ENCODE results near the gene ZNF391.
"Not testable (repeated sequence)": the region's sequence is repeated elsewhere in the genome, so short reads cannot be mapped to it uniquely, and the experiment has no call there.

ZNF391 gene

DNA sequence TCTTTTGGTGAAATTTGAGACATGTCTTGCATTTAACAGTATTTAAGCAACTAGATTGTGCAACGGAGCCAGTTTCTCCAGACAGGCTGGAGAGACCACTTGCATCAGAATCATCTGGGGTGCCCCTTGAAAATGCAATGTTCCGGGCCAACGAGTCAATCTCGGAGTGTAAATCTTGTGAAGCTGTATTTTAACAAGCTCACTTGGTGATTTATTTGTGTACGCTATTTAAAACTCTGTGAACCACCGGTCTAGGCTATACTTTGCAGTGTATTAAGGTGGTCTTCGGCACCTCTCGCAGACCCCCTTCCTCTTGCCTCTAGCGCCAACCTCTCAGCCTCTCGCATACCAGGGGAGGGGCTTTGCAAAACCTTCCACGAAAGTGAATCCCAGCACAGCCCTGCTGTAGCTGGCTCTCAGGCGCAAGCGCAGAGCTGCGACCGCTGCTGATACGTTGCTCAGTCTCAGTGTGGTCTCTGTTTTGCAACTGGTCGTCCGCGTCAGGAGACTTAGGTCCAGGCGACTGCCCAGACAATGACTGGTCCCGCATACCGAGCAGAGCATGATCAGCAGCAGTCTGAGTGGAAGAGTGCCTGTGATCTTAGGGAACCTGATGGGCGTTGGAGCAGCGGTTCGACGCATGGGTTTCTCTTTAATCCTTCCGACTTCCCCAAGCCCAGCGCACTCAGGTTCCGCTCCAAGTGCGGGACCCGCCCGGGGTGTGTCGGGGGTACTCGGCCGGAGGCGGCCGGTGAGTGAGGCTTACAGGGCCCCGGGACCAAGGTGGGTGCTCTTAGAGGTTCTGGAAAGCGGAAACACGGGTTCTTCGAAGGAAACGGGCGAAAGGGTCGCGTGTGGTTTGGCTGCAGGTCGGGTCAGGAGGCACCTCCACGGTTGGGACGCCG, at the start of gene ZNF391:
Gene ZNF391, plus strand, starts transcription at position 467 of the 905 bp plus-strand sequence. CDS start 11,612 bp downstream, outside the sequence.
- peak; percentile 43 to 58 for DNase-seq (ENCODE audit: low read depth in 2 of 2)

DNA sequence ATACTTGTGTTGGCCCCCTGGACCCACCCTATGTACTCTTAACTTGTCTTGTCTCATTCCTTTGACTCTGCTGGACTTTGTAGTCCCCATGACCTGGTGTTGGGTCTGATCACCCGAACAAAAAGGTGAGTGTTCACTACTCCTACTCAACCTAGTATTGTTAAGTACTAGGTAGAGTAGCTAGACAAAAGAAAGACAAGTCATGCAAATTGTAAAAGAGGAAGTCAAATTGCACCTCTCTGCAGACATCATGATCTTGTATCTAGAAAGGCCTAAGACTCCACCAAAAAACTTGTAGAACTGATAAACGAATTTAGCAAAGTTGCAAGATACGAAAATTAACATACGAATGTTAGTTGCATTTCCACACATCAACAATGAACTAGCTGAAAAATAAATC, 35.7 kb upstream of the ZNF391 start:
- no peak for DNase-seq (ENCODE audit: low read depth in 2 of 2)

- DNase-seq (ENCODE audit: low read depth in 2 of 2): no peak
These were observed 29.8 kb upstream of the ZNF391 start for GRCh38 chr6:27358786-27359185.

DNA sequence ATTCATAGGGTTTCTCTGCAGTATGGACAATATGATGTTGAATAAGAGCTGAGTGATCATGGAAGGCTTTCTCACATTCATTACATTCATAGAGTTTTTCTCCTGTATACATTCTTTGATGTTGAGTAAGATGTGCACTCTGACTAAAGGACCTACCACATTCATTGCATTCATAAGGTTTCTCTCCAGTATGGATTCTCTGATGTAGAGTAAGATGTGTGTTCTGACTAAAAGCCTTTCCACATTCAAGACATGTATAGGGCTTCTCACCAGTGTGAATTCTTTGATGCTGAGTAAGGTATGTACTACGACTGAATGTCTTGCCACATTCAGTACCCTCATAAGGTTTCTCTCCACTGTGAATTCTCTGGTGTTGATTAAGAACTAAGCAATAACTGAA, 29.3 kb upstream of the ZNF391 start:
- no peak for DNase-seq (ENCODE audit: low read depth in 2 of 2)

DNA sequence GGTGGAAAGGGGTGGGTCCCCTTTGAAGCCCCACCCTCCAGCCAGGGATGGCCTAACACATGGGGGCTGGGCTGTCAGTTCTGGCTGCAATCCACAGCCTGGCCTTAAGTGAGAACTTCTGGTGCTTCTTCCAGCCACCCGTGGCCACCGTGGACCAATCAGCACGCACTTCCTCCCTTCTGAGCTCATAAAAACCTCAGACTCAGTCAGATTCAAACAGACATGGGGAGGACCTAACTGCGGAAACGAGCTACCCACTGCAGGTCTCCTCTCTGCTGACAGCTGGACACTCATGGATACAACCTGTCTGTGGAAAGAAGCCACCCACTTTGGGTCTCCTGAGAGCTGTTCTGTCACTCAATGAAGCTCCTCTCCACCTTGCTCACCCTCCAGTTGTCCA, 20.4 kb upstream of the ZNF391 start:
- DNase-seq (ENCODE audit: low read depth in 2 of 2): no peak

DNA sequence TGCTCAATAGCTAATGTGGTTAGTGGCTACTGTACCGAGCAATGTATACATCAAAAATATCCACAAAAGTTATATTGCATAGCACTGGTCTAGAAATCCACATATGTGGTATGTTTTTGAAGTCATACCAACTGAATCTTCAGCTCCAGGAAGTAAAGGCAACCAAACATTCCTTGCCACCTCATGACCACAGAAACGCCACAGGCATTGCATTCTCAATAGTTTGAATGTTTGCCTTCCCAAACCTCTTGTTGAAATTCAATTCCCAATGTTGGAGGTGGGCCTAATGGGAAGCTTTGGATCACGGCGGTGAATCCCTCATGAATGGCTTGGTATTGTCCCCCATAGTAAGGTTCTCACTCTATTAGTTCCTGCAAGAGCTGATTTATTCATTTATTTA, 18.2 kb upstream of the ZNF391 start:
- no peak for DNase-seq (ENCODE audit: low read depth in 2 of 2)

DNA sequence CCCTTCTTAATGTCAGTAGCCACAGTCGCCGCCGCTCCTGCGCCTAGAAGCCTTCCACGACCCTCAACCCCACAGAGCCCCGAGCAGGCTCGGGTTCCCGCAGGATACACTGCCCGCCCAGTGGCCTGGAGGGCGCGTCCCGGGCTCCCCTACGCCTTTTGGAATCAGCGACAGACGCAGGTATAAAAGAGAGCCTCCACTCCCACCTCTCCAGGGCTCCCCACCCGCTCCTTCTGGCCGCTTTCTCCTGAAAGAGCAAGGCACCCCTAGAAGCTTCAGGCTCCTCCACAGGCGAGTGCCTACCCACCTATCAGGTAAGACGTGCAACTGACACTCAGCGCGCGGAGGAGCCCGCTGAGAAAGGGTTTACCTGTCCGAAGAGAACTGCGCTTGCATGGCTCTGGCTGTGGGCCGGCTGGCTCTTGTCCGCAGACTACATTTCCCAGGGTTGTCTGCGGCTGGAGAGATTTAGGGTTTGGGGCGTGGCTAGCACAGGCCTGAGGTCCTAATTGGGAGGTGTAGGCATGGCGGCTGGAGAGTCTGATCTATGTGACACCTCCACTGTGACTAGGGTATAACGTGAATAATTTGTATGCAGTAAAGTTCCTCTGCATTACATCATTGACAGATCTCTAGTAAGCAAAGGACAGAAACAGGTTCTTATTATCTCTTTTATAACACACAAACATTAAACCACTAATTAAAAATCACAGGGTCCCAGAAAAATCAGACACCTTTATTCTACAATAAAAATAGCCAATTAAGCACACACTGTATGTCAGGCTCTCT, 13.5 kb upstream of the ZNF391 start:
- DNase-seq (ENCODE audit: low read depth in 2 of 2): peak; percentile 50 to 56

- no peak for DNase-seq (ENCODE audit: low read depth in 2 of 2)
These were observed 12.9 kb upstream of the ZNF391 start for GRCh38 chr6:27375613-27376079.

DNA sequence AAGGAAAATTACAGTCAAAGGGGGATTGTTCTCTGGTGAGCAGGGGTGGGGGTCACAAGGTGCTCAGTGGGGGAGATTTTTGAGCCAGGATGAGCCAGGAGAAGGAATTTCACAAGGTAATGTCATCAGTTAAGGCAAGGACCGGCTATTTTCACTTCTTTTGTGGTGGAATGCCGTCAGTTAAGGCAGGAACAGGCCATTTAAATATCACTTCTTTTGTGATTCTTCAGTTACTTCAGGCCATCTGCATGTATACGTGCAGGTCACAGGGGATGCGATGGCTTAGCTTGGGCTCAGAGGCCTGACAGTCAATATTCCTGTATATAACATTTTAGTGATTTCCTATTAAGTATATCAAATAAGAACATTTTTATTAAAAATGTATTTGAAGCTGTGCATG, 10.2 kb upstream of the ZNF391 start:
- DNase-seq (ENCODE audit: low read depth in 2 of 2): not testable (repeated sequence)

- not testable (repeated sequence) for DNase-seq (ENCODE audit: low read depth in 2 of 2)
These were observed 7.6 kb upstream of the ZNF391 start for GRCh38 chr6:27381001-27381400.

- DNase-seq (ENCODE audit: low read depth in 2 of 2): no peak
These were observed 5.5 kb upstream of the ZNF391 start for GRCh38 chr6:27383011-27383410.

- no peak for DNase-seq (ENCODE audit: low read depth in 2 of 2)
These were observed 5.1 kb upstream of the ZNF391 start for GRCh38 chr6:27383481-27383880.

- DNase-seq (ENCODE audit: low read depth in 2 of 2): no peak
These were observed 4.1 kb downstream of the ZNF391 start for GRCh38 chr6:27392623-27393022.

DNA sequence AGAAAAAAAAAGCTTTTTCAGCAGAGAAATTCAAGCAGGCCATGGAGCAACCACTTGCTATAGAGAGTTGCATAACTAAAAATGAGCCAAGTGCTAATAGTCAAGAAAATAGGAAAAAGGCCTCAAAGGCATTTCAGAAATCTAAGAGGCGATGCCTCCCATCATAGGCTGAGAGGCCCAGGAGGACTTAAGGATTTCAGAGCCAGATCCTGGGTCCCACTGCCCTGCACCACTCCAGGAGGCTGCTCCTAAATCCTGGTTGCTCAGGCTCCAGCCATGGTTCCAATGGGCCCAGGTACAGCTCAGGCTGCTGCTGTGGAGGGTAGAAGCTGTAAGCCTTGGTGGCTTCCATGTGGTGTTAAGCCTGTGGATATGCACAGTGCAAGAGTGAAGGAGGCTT, 5.5 kb downstream of the ZNF391 start:
- DNase-seq (ENCODE audit: low read depth in 2 of 2): no peak

- no peak for DNase-seq (ENCODE audit: low read depth in 2 of 2)
These were observed 12.5 kb downstream of the ZNF391 start for GRCh38 chr6:27400877-27401642.

GRCh38 chr6:27406085-27406484, 17.5 kb downstream of the ZNF391 start:
- no peak for DNase-seq (ENCODE audit: low read depth in 2 of 2)

DNA sequence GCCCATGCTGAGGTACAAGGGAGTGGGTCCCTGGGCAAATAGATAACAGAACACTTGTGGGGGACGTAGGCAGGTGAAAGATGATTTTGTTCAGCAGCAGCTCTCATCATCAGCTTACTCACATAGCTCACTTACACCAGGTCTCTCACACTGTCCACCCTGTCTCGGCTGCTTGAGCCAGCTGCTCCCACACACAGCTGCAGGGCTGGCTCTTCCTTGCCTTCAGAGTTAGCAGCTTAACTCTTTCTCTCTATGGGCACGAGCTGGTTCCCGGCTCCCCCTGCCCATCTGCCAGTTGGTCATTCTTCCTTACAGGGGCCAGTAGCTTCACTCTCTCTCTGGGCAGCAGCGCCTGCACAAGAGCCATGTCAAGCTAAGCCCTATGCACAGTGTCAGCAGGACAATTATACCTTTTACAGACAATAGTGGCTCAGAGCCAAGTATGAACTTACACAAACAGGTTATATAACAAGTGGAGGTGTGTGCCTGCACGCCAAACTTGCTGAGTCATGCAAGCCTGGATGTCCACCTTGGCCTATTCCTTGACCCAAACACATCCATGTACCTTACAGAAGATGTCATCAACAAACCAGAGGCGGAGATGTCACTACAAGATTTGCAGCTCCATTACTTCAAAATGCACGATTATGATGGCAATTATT, 18.7 kb downstream of the ZNF391 start:
- no peak for DNase-seq (ENCODE audit: low read depth in 2 of 2)

DNA sequence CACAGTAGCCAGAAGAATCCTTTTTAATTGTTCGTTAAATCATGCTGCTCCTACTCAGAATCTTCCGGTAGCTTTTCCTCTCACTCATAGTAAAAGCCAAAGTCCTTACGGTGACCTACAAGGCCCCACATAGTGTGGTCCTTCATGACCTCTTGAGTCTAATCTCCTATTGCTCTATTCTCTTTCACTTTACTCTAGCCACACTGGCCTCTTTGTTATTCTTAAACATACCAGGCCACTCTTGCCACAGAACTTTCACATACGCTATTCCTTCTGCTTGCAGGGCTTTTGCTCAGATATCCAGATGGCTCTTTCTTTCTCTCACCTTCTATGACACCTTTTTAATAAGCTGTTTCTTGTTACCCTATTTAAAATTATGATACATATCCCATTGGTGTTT, 25.7 kb downstream of the ZNF391 start:
- no peak for DNase-seq (ENCODE audit: low read depth in 2 of 2)

GRCh38 chr6:27414996-27415395, 26.4 kb downstream of the ZNF391 start:
- DNase-seq (ENCODE audit: low read depth in 2 of 2): no peak

DNA sequence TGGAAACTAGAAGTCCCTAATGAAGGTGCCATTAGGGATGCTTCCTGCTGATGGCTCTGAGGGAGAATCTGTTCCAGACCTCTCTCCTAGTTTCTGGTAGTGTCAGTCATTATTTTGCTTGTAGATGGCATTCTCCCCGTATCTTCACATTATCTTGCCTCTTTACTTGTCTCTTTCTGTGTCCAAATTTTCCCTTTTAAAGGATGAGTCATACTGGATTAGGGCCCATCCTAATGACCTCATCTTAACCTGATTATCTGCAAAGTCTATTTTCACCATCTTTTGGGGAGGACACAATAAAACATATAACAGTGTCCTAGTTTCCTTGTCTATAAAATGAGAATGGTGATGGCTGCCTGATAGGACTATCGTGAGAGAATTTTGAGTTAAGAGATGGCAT, 27.3 kb downstream of the ZNF391 start:
- no peak for DNase-seq (ENCODE audit: low read depth in 2 of 2)

GRCh38 chr6:27419363-27419762, 30.8 kb downstream of the ZNF391 start:
- DNase-seq (ENCODE audit: low read depth in 2 of 2): no peak

Data from activated CD4-positive, alpha-beta T cell treated with anti-CD3 and anti-CD28 coated beads for 24 hours (primary cell).